ENCODE results near the gene CEP72. TPM values are rescaled to one million over a fixed set of nuclear protein-coding genes. Genes with fewer than 3 reads are reported as not detected.
"Not testable (repeated sequence)": the region's sequence is repeated elsewhere in the genome, so short reads cannot be mapped to it uniquely, and the experiment has no call there.

The CEP72 gene
- total and polyA plus RNA-seq, 8 donors = 5.5 to 13.1 (median 10.7) TPM

DNA sequence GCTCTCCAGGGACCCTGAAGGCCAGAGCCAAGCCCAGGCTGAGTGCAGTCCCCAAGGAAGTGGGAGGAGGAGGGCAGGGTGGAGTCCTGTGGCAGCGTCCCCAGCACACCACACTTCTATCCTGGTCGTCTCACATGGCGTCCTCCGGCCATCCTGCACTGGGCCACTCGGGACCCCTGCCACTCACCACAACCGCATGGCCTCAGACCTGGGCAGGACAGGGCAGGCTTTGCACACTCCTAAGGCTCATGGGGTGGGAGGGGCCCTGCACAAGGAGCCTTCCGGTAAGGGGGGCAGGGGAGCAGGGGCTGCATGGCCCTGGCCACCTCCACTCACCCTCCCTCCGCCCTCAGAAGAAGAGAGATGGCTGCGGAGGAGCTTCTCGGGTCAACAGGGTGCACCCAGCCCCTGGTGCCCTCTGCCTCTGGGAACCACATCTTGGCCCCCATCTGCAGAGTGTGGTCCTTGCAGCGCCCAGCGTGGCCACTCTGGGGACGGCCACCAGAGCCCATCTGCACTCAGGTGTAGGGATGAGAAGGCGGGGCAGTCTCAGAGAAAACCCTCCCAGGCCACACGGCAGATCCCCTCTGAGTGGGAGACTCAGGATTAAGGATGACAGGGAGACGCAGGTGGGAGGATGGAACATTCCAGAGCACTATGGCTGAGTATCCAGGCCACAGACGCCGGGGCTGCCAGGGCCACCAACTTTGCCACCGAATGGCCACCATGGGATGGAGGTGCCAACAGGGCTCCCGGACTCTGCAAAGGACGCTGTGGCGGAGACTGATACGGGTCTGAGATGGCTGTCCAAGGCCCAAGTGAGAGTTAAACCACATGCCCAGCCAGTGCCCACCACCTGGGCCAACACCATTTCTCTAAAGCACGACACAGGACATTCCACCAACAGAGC, 73.4 kb downstream of the CEP72 start:
- TF ChIP-seq, protein P1, sequence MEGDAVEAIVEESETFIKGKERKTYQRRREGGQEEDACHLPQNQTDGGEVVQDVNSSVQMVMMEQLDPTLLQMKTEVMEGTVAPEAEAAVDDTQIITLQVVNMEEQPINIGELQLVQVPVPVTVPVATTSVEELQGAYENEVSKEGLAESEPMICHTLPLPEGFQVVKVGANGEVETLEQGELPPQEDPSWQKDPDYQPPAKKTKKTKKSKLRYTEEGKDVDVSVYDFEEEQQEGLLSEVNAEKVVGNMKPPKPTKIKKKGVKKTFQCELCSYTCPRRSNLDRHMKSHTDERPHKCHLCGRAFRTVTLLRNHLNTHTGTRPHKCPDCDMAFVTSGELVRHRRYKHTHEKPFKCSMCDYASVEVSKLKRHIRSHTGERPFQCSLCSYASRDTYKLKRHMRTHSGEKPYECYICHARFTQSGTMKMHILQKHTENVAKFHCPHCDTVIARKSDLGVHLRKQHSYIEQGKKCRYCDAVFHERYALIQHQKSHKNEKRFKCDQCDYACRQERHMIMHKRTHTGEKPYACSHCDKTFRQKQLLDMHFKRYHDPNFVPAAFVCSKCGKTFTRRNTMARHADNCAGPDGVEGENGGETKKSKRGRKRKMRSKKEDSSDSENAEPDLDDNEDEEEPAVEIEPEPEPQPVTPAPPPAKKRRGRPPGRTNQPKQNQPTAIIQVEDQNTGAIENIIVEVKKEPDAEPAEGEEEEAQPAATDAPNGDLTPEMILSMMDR (IDR thresholded peaks at IDR 0.05) = no peak
- Histone ChIP-seq H3K36me3 (no peaks in the 10 kb centered on the region), H3K9me3 (no peaks in the 10 kb centered on the region), H3K4me1 (no peaks in the 10 kb centered on the region), H3K27me3 (no peaks in the 10 kb centered on the region), H3K4me3 (no peak overlapping the region), H3K27ac (no peak overlapping the region)
- ATAC-seq (no peak), DNase-seq (peak in 2 of 4 donors; percentile 27 to 60)
- intact Hi-C loops (cut with DNase I) = no loop called here

DNA sequence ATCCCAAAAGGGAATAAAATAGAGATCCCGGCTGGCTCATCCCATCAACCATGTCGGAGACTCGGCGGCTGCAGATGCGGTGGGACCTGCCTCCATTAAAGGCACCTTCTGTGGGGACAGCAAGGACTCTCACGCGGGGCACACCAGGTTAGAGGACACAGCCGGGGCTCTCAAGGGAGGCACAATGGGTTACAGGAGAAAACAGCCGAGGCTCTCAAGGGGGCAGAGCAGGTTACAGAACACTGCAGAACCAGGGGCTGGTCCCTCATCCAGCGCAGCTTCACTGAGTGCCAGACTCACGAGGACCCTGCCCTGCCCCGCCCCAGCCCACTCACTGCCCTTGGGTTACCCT, 74.0 kb downstream of the CEP72 start:
- DNase-seq; H3K27me3 ChIP-seq; intact Hi-C loops (cut with DNase I); H3K4me3 ChIP-seq; H3K36me3 ChIP-seq; H3K27ac ChIP-seq; ATAC-seq; H3K4me1 ChIP-seq; H3K9me3 ChIP-seq: not testable (repeated sequence)

DNA sequence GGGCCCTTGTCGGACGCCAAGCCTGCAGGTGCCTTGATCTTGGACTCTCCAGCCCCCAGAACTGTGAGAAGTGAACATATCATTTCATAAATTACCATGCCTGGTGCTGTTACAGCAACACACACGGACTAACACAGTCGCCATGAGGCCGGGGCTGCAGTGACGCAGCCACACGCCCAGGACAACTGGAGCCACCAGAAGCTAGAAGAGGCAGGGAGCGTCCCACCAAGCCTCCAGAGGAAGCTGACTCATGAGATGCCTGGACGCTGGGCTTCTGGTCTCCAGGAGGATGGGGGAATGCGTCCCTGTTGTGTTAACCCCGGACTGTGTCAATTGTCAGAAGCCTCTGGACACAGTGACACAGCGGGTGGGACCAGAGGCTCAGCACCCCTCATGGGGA, 74.8 kb downstream of the CEP72 start:
- H3K4me3 ChIP-seq; intact Hi-C loops (cut with DNase I); ATAC-seq; H3K9me3 ChIP-seq; H3K36me3 ChIP-seq; DNase-seq; H3K27me3 ChIP-seq; H3K27ac ChIP-seq; H3K4me1 ChIP-seq: not testable (repeated sequence)

DNA sequence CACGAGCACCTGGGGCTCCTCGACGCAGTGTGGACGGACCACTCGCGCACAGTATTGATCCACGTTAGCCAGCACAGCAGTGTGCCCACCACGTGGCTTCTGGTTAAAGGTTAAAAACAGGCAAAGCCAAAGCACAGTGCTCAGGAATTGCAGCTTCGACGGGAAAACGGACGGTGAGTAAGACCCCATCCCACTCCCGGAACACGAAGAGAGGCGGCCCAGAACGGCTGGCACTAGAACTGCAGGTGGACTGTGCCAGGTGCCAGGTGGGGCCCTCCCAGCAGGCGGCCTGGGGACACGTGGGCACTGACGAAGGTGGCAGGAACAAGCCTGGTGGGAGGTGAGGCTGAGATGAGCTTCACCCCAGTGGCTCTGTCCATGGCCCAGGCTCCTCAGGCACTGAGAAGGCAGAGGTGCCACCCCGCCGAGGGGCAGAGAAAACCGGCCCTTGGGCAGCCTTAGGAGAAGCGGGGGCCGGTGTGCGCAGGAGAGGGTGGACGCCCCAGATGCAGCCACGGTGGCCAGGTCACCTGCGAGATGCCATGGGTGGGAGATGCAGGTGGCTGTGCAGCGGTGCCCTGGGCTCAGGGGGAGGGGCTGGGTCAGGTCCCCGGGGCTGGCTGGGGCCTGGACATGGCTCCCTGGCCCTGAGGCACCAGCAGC, 76.3 kb downstream of the CEP72 start:
- not testable (repeated sequence) for ATAC-seq, H3K4me3 ChIP-seq
- peak in 1 of 4 donors; percentile 31 for DNase-seq

DNA sequence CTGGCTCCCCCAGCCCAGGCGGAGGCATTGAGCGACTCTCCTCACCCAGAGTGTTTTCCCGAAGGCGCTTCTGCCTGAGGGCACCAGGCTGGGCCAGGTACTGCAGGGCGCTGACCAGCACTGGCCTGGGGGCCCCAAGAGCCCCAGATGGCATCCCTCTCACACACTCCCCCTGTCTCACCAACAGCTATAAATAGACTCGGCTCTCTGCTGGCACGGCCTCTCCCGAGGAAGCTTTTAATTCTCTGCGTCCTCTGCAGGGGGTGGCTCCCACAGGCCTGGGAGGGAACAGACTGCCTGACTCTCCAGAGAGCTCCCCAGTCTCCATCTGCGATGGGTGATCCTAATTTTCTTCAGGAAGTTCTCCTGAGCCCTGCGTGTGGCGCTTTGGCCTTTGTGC, 78.2 kb downstream of the CEP72 start:
- H3K9me3 ChIP-seq, DNase-seq, H3K27ac ChIP-seq, H3K4me1 ChIP-seq, ATAC-seq, H3K4me3 ChIP-seq, H3K36me3 ChIP-seq: not testable (repeated sequence)
- H3K27me3 ChIP-seq = peaks cover 0 to 11% of the 10 kb centered on the region in 2 donors
- intact Hi-C loops (cut with DNase I) = loop anchor here in 1 of 2 donors (10.0 kb wide), 1 partner anchor 75 kb away; no protein-coding TSS in a partner anchor

More for the DNA sequence above, 76.3 kb downstream of the CEP72 start:
- H3K4me1 ChIP-seq; H3K27me3 ChIP-seq; H3K27ac ChIP-seq; intact Hi-C loops (cut with DNase I); H3K9me3 ChIP-seq; H3K36me3 ChIP-seq: not testable (repeated sequence)

DNA sequence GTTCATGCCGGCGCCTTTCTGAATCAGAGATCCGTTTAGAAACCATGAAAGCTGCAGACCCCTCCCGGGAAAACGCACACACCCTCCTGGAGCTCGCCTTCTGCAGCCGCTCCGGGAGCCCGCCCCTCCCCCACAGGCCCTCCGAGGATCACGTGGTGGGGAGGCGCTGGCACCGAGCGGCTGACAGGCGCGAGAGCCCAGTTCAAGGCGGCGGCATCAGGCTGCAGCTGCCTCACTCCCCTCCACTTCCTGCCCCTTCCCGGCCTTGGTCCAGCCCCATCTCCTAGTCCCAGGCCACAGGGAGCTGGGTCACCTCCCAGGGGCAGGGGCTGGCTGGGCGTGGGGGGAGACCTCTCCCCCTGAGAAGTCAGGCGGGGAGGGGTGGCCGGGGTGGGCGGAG, 78.9 kb downstream of the CEP72 start:
- H3K4me1 ChIP-seq, H3K4me3 ChIP-seq, H3K36me3 ChIP-seq, H3K27ac ChIP-seq, H3K9me3 ChIP-seq: not testable (repeated sequence)
- ATAC-seq (peak; percentile 63), DNase-seq (peak in 1 of 4 donors; percentile 44)
- H3K27me3 ChIP-seq = peaks cover 0 to 11% of the 10 kb centered on the region in 2 donors
- intact Hi-C loops (cut with DNase I) = loop anchor here in 1 of 2 donors (10.0 kb wide), 1 partner anchor 74 kb away; no protein-coding TSS in a partner anchor

DNA sequence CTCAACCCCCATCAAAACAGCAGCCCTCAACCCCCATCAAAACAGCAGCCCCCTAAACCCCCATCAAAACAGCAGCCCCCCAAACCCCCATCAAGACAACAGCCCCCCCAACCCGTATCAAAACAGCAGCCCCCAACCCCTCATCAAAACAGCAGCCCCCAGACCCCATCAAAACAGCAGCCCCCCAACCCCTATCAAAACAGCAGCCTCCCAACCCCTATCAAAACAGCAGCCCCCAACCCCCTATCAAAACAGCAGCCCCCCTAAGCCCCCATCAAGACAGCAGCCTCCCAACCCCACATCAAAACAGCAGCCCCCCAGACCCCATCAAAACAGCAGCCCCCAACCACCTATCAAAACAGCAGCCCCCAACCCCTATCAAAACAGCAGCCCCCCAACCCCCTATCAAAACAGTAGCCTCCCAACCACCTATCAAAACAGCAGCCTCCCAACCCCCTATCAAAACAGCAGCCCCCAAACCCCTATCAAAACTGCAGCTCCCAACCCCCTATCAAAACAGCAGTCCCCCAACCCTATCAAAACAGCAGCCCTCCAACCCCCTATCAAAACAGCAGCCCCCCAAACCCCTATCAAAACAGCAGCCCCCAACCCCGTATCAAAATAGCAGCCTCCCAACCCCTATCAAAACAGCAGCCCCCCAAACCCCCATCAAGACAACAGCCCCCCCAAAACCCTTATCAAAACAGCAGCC, 79.8 kb downstream of the CEP72 start:
- Histone ChIP-seq H3K36me3 (no peaks in the 10 kb centered on the region), H3K9me3 (no peaks in the 10 kb centered on the region), H3K4me3 (no peak overlapping the region), H3K27ac (no peak overlapping the region), H3K4me1 (no peaks in the 10 kb centered on the region), H3K27me3 (peaks cover 0 to 11% of the 10 kb centered on the region in 2 donors)
- intact Hi-C loops (cut with DNase I) = loop anchor here in 1 of 2 donors (10.0 kb wide), 1 partner anchor 73 kb away; no protein-coding TSS in a partner anchor
- TF ChIP-seq, protein P1 (IDR thresholded peaks at IDR 0.05) = no peak
- no peak for DNase-seq
- ATAC-seq = no peak

DNA sequence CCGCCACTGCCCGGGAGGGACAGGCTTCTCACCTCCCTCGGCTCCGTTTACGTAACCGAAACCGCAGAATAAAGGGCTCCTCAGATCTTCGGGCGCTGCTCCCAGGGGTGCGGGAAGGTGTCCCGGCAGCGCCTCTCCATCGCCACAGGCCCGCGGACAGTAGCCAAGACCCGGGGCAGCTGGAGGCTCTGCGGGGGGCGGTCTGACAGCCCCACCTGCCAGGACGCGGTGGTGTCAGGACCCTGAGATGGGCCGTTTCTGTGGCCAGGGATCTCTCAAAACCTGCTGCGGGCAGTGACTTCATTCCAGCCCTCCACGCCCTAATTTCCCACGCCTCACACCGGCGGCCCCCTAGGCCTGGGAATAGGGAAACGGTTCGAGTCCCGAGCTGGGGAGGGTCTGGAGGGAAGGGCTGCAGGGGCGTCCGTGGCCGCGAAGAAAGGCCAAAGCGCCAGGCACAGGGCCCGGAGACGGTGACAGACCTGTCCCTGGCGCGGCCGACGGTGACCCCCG, 80.4 kb downstream of the CEP72 start:
- H3K27me3 ChIP-seq = peaks cover 0 to 11% of the 10 kb centered on the region in 2 donors
- not testable (repeated sequence) for H3K36me3 ChIP-seq, H3K4me1 ChIP-seq, H3K27ac ChIP-seq, H3K9me3 ChIP-seq
- intact Hi-C loops (cut with DNase I) = loop anchor here in 1 of 2 donors (10.0 kb wide), 1 partner anchor 72 kb away; no protein-coding TSS in a partner anchor
- peak overlapping the region; percentile 44 to 62 for H3K4me3 ChIP-seq
- DNase-seq = peak in 2 of 4 donors; percentile 35 to 40
- peak; percentile 21 for ATAC-seq

DNA sequence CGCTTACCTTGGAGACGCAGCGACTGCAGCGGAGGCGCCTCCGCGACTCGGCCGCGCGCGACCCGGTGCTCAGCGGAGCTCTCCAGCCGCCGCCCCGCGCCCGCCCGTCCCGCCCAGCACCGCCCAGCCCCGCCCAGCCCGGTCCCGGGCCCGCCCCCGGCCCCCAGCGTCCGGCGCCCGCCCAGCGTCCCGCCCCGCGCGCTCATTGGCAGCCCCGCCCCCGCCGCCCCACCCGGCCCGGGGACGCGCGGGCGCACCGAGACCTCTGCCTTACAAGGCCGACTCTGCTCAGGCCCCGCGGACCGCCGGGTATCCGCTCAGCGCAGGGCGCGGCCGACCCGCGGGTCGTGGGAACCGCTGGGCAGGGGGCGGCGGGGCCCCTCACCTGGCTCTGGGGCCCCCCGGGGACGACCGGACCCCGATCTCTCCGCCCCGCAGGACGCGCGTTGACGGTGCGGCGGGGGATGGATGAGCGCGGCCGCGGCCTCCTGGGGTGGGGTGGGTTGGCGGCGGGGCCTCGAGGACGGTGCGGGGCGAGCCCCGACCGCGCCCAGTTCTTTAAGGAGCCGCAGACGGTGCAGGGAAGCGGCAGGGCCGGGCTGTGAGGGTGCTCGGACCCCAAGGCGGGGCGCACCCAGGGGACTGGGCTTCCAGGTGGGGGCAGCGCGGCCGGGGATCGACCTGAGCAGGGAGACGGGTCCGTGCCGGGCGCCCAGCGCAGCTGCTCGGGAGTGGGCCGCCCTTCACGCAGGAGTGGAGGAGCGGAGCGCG, 81.3 kb downstream of the CEP72 start, which contains the start of gene TPPP:
Gene TPPP, minus strand, starts transcription at position 82 of the 771 bp plus-strand sequence. CDS start 15,292 bp downstream, outside the sequence.
- H3K4me1 ChIP-seq, H3K27ac ChIP-seq, H3K9me3 ChIP-seq, H3K36me3 ChIP-seq: not testable (repeated sequence)
- peaks cover 0 to 11% of the 10 kb centered on the region in 2 donors for H3K27me3 ChIP-seq
- peak within 1 kb of the TSS; percentile 44 to 62 for H3K4me3 ChIP-seq
- intact Hi-C loops (cut with DNase I) = loop anchor here in 1 of 2 donors (10.0 kb wide), 1 partner anchor 71 kb away; no protein-coding TSS in a partner anchor
- ATAC-seq = peak; percentile 88
- peak; percentile 68 to 94 (median 84) for DNase-seq

All from left lung (tissue), 10 donors.